HG03045 (cell line): ENCODE data around the gene ARHGAP10.
A peak's percentile ranks its signal among the peaks of the same experiment; 100 is the strongest.

Source experiments
- ATAC-seq: cut with Tn5 transposase; IDR thresholded peaks from one replicate; pipeline ENCODE4 v1.9.1; 2021; ENCODE audit warnings: mild to moderate bottlenecking, moderate library complexity; ENCODE audit not compliant: unreplicated experiment

The ARHGAP10 gene

GRCh38 chr4:147765121-147765529 lies 33.2 kb downstream of the ARHGAP10 start:
- ATAC-seq, result no peak

GRCh38 chr4:147768113-147768512 lies 36.2 kb downstream of the ARHGAP10 start:
- ATAC-seq, result no peak

- no peak for ATAC-seq
Observed at GRCh38 chr4:147769386-147769785, 37.5 kb downstream of the ARHGAP10 start.

GRCh38 chr4:147770831-147771230 lies 38.9 kb downstream of the ARHGAP10 start:
- no peak for ATAC-seq

GRCh38 chr4:147772056-147772455 lies 40.2 kb downstream of the ARHGAP10 start:
- no peak for ATAC-seq

DNA sequence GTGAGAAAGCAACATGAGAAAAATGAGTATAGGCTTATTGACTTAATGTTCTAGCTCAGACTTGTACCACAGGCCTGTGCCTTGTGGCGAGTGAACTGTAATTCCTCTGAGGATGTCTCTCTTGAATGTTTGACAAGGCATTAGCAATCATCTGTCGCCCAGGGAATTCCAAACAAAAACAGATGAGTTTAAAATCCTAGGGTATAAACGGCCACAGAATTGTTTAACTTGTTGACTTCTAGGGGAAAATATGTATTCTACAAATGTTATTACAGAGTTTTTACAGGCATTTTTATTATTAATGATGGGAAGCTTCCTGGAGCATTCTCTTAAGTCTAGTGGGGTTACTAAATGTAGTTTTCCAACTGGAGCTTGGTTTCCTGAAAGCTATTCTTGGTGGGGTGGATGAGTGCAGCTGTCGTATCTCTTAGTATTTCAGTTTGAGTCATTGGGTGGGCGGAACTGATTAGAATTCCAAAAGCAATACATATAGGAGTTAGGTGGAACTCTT lies 40.6 kb downstream of the ARHGAP10 start:
- ATAC-seq, result no peak

GRCh38 chr4:147773261-147774184 lies 41.6 kb downstream of the ARHGAP10 start:
- ATAC-seq, result peak; percentile 40

DNA sequence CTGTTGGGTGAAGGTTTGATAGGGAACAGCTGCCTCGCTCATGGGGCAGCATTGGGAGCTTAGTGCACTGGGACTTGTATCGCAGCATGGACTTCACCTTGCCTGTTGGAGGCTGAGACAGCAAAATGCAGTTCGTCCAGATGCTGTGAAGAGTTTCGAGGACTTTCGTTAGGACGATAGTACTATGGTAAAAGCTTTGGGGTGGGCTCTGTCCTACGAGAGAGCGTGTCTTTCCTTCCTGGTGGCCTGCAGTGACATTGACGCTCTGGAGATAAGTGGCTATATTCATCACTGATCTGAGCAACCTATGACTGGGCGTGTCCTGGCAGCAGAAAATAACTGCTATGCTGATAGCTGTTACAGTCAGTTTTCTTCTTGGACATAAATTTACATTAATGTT lies 44.8 kb downstream of the ARHGAP10 start:
- no peak for ATAC-seq

DNA sequence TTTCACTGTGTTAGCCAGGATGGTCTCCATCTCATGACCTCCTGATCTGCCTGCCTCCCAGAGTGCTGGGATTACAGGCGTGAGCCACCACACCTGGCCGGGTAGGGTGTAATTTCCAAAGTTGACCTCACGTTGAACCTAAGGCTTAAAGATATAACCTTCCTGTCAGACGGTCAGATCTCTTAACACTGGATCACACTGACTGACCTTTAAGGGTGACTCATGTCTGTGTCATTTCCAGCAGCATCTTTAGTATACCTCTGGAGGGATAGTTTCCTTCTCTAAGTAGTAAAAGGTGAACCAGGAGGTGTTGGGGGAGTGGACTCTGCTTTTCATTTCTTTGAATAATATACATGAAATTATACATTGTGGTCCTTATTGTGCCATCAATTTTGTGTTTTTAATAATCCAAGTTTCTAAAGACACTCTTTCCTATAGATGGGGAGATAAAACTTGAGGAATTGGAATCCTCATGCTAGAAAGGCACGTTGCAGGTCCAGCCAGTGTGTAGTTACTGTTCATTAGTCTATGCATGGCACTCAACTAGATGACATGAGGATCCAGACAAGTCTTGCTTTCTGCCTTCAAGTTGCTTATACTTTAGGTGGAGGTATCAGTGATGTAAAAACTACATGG lies 45.7 kb downstream of the ARHGAP10 start:
- ATAC-seq, result no peak

GRCh38 chr4:147778942-147779341 lies 47.1 kb downstream of the ARHGAP10 start:
- ATAC-seq, result peak; percentile 59

GRCh38 chr4:147779451-147779850 lies 47.6 kb downstream of the ARHGAP10 start:
- no peak for ATAC-seq

- peak; percentile 68 for ATAC-seq
Observed at GRCh38 chr4:147780137-147780777, 48.4 kb downstream of the ARHGAP10 start.

DNA sequence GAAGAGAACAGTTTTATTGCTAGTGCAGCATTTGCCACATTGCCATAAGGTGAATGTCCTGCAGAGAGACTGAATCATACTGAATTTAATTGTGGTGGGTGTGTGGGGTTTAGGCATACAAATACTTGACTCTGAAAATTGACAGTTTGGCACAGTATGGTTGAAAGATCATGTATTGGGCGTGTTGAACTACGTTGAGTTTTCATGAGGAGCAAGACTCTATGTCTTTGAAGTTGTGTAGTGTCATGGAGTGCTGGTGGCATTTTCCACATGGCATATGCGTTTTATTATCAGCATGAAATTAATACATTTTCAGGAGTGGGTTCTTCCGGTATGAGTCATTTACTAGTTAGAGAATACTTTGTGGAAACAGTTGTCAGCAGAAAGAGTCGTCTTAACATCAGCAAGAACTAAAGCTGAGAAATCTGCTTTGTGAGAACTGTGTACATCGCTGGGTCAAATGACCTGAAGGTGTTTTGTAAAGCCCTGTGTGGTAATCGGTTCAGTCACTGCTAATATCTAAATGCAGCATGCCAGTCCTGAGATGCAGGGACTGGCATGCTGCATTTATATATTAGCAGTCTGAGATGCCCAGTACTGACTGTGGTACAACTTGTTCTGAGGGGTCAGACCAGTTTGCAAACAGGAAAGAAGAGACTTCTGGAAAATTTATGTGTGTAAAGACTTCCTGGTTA lies 50.3 kb downstream of the ARHGAP10 start:
- no peak for ATAC-seq

- no peak for ATAC-seq
Observed at GRCh38 chr4:147785129-147785528, 53.2 kb downstream of the ARHGAP10 start.

GRCh38 chr4:147786031-147786430 lies 54.1 kb downstream of the ARHGAP10 start:
- ATAC-seq, result peak; percentile 85

DNA sequence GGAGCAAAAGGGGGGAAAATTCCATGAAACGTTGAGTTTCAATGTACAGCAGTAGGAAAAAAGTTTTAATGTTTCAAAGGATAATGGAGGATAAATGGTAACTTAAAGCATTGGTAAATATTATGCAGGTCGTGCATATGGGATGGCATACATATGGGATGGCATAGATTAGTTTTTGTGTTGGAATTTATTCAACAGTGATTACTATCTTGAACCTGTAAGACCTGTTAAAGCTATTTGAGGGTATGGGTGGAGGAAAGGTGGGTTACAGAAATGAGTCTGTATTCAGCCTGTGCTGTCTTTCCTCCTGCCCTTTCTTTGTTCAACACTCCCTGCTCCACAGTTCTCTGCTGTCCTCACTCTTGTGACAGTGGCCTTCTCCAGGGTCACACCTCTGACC lies 54.6 kb downstream of the ARHGAP10 start:
- ATAC-seq, result no peak

DNA sequence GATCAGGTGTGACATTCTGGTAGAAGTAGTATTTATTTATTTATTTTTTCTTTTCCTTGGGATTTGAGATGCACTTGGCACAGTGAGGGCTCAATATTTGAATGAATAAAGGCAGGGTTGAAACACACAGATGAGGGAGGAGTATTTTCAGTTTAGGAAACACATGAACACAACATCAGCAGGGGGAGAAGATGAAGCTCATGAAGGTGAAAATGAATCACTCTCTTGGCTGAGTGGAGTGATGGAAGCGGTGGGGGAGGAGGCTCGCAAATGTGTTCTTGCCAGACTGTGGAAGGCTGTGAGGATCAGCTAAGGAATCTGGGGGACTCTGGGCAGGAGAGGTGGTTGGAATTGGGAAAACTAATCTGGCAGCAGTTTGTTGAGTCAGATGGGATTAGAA lies 55.3 kb downstream of the ARHGAP10 start:
- ATAC-seq, result no peak

- no peak for ATAC-seq
Observed at GRCh38 chr4:147788791-147789190, 56.9 kb downstream of the ARHGAP10 start.

DNA sequence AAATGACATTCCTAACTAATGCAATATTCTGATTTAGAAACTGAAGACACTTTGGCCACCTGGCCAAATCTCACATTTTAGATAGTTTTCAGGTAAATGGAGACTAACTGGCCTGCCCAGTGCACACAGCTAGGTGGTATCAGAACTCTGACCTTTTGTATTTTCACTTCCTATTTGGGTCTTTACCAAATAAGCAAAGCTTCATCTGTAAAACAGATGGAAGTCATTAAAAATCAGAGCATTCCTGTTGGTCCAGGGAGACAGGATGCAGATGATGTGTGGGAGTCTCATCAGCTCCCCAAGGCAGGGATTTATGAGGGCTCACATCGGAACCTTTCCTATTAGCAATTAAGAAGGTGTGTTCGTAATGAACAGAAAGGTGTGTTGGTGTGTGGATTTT lies 57.7 kb downstream of the ARHGAP10 start:
- no peak for ATAC-seq

DNA sequence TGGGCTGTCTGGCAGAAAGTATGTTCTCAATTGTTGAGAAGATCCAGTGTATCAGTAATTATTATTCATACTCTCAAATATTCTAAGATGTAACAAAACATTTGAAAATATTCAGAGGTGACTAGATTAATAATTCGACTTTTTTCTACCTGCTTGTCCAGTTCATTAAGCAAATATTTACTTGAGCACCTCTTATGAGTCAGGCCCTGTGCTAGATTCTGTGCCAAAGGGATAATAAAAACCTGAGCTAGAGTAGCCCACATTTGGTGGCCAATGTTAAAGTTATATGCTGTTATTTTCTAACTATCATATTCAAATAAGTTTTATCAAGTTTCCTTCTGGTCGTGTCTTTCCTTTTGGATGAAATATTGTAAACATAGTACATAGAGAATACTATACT lies 58.5 kb downstream of the ARHGAP10 start:
- ATAC-seq, result no peak

- ATAC-seq, result no peak
Observed at GRCh38 chr4:147791341-147791740, 59.5 kb downstream of the ARHGAP10 start.
